GM12801 (cell line): Measurements from ENCODE around the gene ARMH3.

Experiments used
- CTCF ChIP-seq: IDR thresholded peaks from one replicate; pipeline ENCODE4 v1.5.1; 2011; ENCODE audit warnings: control low read depth; ENCODE audit not compliant: insufficient read length; ENCODE audit errors: extremely low read depth

The ARMH3 gene

GRCh38 chr10:101959346-101959916 lies 96.5 kb downstream of the ARMH3 start:
- TF ChIP-seq CTCF: no peak

- TF ChIP-seq CTCF: no peak
These were observed 97.3 kb downstream of the ARMH3 start for GRCh38 chr10:101958691-101959090.

- TF ChIP-seq CTCF: no peak
These were observed 99.1 kb downstream of the ARMH3 start for GRCh38 chr10:101956898-101957297.

- TF ChIP-seq CTCF: no peak
These were observed 99.9 kb downstream of the ARMH3 start for GRCh38 chr10:101956117-101956516.

- TF ChIP-seq CTCF: no peak
These were observed 103.8 kb downstream of the ARMH3 start for GRCh38 chr10:101952191-101952590.

GRCh38 chr10:101950213-101950612 lies 105.8 kb downstream of the ARMH3 start:
- TF ChIP-seq CTCF: no peak

GRCh38 chr10:101941871-101942270 lies 114.1 kb downstream of the ARMH3 start:
- no peak for TF ChIP-seq CTCF

- TF ChIP-seq CTCF: no peak
These were observed 115.1 kb downstream of the ARMH3 start for GRCh38 chr10:101940916-101941315.
